HepG2 (cell line): Measurements from ENCODE around the gene HTR4. TPM values are rescaled to one million over a fixed set of nuclear protein-coding genes. Genes with fewer than 3 reads are reported as not detected.

Experiments
- ARNTL ChIP-seq: sonication (generic); formaldehyde crosslinking; IDR thresholded peaks from 2 replicates; pipeline ENCODE4 v1.4.0; 2020; ENCODE audit warnings: mild to moderate bottlenecking, missing genetic modification reagents
- BCL6 ChIP-seq: IDR thresholded peaks from 2 replicates; pipeline ENCODE4 v1.6.1; 2016; ENCODE audit warnings: missing genetic modification reagents, missing compliant biosample characterization
- EP300 ChIP-seq, 3 experiments: sonication (generic) in 1 of 3; formaldehyde crosslinking in 1 of 3; IDR thresholded peaks; 2 replicates each; pipeline versions ENCODE4 v1.5.1 to v1.6.1; 2011 to 2020; ENCODE audit warnings: low read depth in 2 of 3, low read length in 2 of 3, borderline replicate concordance in 1 of 3, improper control_type of control experiment in 1 of 3, mild to moderate bottlenecking in 1 of 3, missing genetic modification reagents in 1 of 3, moderate library complexity in 1 of 3
- ETS1 ChIP-seq: sonication (generic); formaldehyde crosslinking; IDR thresholded peaks from 2 replicates; pipeline ENCODE4 v1.4.0; 2020; ENCODE audit warnings: missing genetic modification reagents
- FOXP1 ChIP-seq, 2 experiments: fragments of 450-650 bp in 1 of 2; IDR thresholded peaks; 2 replicates each; pipeline ENCODE4 v1.6.1; 2017 to 2018; ENCODE audit warnings: antibody characterized with exemption in 1 of 2
- IRF1 ChIP-seq: sonication (generic); formaldehyde crosslinking; IDR thresholded peaks from 2 replicates; pipeline ENCODE4 v1.4.0; 2020; ENCODE audit warnings: low read depth, mild to moderate bottlenecking, missing genetic modification reagents
- KMT2A ChIP-seq: sonication (generic); formaldehyde crosslinking; IDR thresholded peaks from 2 replicates; pipeline ENCODE4 v1.4.0; 2020; ENCODE audit warnings: missing genetic modification reagents
- NR2F1 ChIP-seq, 2 experiments: fragments of 450-650 bp in 1 of 2; formaldehyde crosslinking in 1 of 2; IDR thresholded peaks; 2 replicates each; pipeline versions ENCODE4 v1.5.0 to v1.6.1; 2016 to 2020; ENCODE audit warnings: mild to moderate bottlenecking in 1 of 2, missing compliant biosample characterization in 1 of 2, missing genetic modification reagents in 1 of 2, moderate library complexity in 1 of 2
- NR2F2 ChIP-seq: IDR thresholded peaks from 2 replicates; pipeline ENCODE4 v1.6.1; 2012; ENCODE audit warnings: low read depth, inconsistent platforms, borderline replicate concordance
- POLR2AphosphoS5 ChIP-seq: IDR thresholded peaks from 2 replicates; pipeline ENCODE4 v1.6.1; 2012; ENCODE audit warnings: low read depth, low read length
- RFX3 ChIP-seq: IDR thresholded peaks from 2 replicates; pipeline ENCODE4 v1.6.1; 2016; ENCODE audit warnings: missing biosample characterization, missing genetic modification reagents
- SMAD3 ChIP-seq: sonication (generic); formaldehyde crosslinking; IDR thresholded peaks from 2 replicates; pipeline ENCODE4 v1.4.0; 2020; ENCODE audit warnings: missing genetic modification reagents
- SPEN ChIP-seq: sonication (generic); formaldehyde crosslinking; IDR thresholded peaks from 2 replicates; pipeline ENCODE4 v1.5.1; 2020; ENCODE audit warnings: low read depth, mild to moderate bottlenecking, missing genetic modification reagents
- SYNCRIP ChIP-seq: fragments of 200-400 bp; formaldehyde crosslinking; IDR thresholded peaks from 2 replicates; pipeline ENCODE4 v1.6.1; 2018; ENCODE audit warnings: mild to moderate bottlenecking, low read depth, low read length; ENCODE audit not compliant: insufficient read depth
- TEF ChIP-seq: sonication (generic); formaldehyde crosslinking; IDR thresholded peaks from 2 replicates; pipeline ENCODE4 v1.5.0; 2020; ENCODE audit warnings: missing genetic modification reagents
- TIGD3 ChIP-seq: sonication (generic); formaldehyde crosslinking; IDR thresholded peaks from 2 replicates; pipeline ENCODE4 v1.5.1; 2020; ENCODE audit warnings: mild to moderate bottlenecking, missing genetic modification reagents, borderline replicate concordance
- ZBTB20 ChIP-seq: sonication (generic); formaldehyde crosslinking; IDR thresholded peaks from 2 replicates; pipeline ENCODE4 v1.8.1; 2023; ENCODE audit warnings: missing genetic modification reagents, low read depth, mild to moderate bottlenecking, borderline replicate concordance
- ZFY ChIP-seq: sonication (generic); formaldehyde crosslinking; IDR thresholded peaks from 2 replicates; pipeline ENCODE4 v1.4.0; 2020; ENCODE audit warnings: missing genetic modification reagents
- ZHX1 ChIP-seq: sonication (generic); formaldehyde crosslinking; IDR thresholded peaks from 2 replicates; pipeline ENCODE4 v1.8.1; 2022; ENCODE audit warnings: low read depth, mild to moderate bottlenecking, missing genetic modification reagents
- ZNF326 ChIP-seq: sonication (generic); formaldehyde crosslinking; IDR thresholded peaks from 2 replicates; pipeline ENCODE4 v1.4.0; 2020; ENCODE audit warnings: missing genetic modification reagents, borderline replicate concordance
- ZNF510 ChIP-seq: sonication (generic); formaldehyde crosslinking; IDR thresholded peaks from 2 replicates; pipeline ENCODE4 v1.4.0; 2020; ENCODE audit warnings: low read depth, mild to moderate bottlenecking, missing genetic modification reagents
- ZNF660 ChIP-seq: sonication (generic); formaldehyde crosslinking; IDR thresholded peaks from 2 replicates; pipeline ENCODE4 v1.5.1; 2020; ENCODE audit warnings: mild to moderate bottlenecking, low read depth, missing genetic modification reagents, borderline replicate concordance
- polyA plus RNA-seq, 8 experiments: library from polyadenylated mRNA; depleted of rRNA in 3 of 8; stranded (reverse) in 7 of 8; unstranded in 1 of 8; fragments of >200 nt; fragmentation: Illumina TruSeq in 4 of 8; extraction: Trizol in 4 of 8; gene quantifications; 2 replicates each; pipeline versions ENCODE4 v1.2.1 to v1.2.3, GENCODE V29; 2011 to 2016; ENCODE audit warnings: low read depth in 4 of 8, missing spikeins in 1 of 8, mixed read lengths in 1 of 8; ENCODE audit not compliant: insufficient read depth in 1 of 8
- total RNA-seq, 5 experiments: library from RNA; depleted of rRNA; stranded (reverse); fragments of >200 nt; fragmentation: Illumina TruSeq; extraction: Trizol; gene quantifications; 2 replicates each; pipeline ENCODE4 v1.2.3, GENCODE V29; 2016; ENCODE audit warnings: low read depth in 1 of 5

Gene HTR4
- total and polyA plus RNA-seq, 2 of the 13 experiments (the other 11 are each of a cell fraction or from before 2014, with no cell fraction given), result not detected

- TF ChIP-seq TIGD3 (CRISPR knock-in tag), result no peak
- no peak for TF ChIP-seq RFX3
- no peak for TF ChIP-seq SPEN
- no peak for TF ChIP-seq IRF1 (CRISPR knock-in tag)
- no peak for TF ChIP-seq ZBTB20 (CRISPR knock-in tag)
- TF ChIP-seq SMAD3, result no peak
- peak in 1 of 2 experiments; percentile 62; a peak in 2 of 4 replicates for TF ChIP-seq EP300 (IDR thresholded peaks at IDR 0.05; ENCODE audit: low read depth in 2 of 2, low read length in 2 of 2)
- no peak for TF ChIP-seq EP300 (CRISPR knock-in tag; IDR thresholded peaks at IDR 0.05; ENCODE audit: borderline replicate concordance)
- no peak for TF ChIP-seq POLR2AphosphoS5
- TF ChIP-seq ZNF510 (CRISPR knock-in tag), result no peak
- no peak for TF ChIP-seq ZNF326 (CRISPR knock-in tag)
- no peak for TF ChIP-seq SYNCRIP
- TF ChIP-seq ARNTL (CRISPR knock-in tag), result no peak
- no peak for TF ChIP-seq ZNF660 (CRISPR knock-in tag)
- TF ChIP-seq FOXP1 (IDR thresholded peaks at IDR 0.05), result no peak; the same call in 1 of the 2 replicates
- peak; percentile 51; the same call in 1 of the 2 replicates for TF ChIP-seq FOXP1 (CRISPR knock-in tag; IDR thresholded peaks at IDR 0.05)
- no peak for TF ChIP-seq ETS1 (CRISPR knock-in tag)
- TF ChIP-seq ZFY (CRISPR knock-in tag), result no peak
- TF ChIP-seq TEF (CRISPR knock-in tag), result no peak
- peak in 1 of 2 experiments; percentile 84; a peak in 2 of 4 replicates for TF ChIP-seq NR2F1 (CRISPR knock-in tag; IDR thresholded peaks at IDR 0.05)
- TF ChIP-seq BCL6, result peak; percentile 77
- peak; percentile 91 for TF ChIP-seq NR2F2
- TF ChIP-seq ZHX1 (CRISPR knock-in tag), result no peak
- no peak for TF ChIP-seq KMT2A
Measured at GRCh38 chr5:148488757-148489156, 165.6 kb downstream of the HTR4 start (continued).
